ENCODE results near the gene ATXN1.
A peak's percentile ranks its signal among the peaks of the same experiment; 100 is the strongest.

The ATXN1 gene

DNA sequence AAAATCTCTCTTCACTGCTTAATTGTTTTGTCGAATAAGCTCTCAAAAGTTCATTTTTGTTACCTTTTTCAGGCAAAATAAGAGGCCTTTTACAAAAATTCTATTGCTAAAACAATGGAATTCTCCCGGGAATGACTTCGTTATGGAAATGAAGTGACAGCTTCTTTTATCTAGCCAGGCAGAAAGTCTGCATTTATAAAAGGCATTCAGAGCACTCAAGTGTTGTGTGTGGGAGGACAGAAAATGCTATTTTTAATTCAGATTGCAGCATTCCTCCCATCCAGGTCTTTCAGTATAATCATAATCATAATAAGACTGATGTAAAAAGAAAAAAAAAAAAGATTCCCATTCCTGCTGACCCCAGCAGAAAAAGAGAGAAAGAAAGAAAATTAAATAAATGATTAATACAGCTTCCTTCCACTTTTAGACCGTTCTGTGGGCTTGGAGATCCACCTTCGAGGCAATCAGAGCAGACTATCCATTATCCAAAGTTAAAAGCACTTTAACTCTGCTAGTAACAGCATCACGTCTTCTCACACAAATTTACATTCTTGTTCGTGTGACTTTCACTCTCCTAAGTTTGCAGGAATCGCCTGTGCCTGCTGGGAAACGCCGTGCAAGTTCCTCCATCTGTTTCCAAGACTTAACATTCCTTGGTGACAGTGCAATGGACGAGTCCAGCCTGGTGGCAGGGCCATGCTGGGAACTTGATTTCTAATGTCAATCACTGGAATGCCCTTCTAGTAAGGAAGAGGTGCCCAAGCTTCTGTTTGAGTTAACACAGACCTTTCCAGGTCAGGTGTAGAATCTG is 264.1 kb downstream of the ATXN1 start:
- DNase-seq (ENCODE audit: low spot score) = no peak

DNA sequence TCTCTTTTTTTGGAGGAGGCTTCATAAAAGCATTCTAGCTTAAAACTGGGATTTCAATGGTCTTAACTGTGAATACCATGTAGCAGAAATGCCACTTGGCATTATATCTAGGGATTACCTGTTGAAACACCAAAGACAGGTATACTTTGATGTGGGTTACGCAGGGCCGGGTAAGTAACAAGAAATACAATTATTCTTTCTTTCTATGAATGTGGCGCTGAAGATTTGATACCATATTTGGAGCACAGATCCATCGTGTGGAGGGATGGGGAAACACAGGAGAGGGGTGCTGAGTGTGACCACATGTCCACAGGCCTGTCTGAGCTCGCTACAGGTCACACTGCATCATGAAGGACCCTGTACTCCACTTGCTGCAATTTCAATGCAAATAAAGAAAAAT is 265.1 kb downstream of the ATXN1 start:
- DNase-seq (ENCODE audit: low spot score) = no peak

DNA sequence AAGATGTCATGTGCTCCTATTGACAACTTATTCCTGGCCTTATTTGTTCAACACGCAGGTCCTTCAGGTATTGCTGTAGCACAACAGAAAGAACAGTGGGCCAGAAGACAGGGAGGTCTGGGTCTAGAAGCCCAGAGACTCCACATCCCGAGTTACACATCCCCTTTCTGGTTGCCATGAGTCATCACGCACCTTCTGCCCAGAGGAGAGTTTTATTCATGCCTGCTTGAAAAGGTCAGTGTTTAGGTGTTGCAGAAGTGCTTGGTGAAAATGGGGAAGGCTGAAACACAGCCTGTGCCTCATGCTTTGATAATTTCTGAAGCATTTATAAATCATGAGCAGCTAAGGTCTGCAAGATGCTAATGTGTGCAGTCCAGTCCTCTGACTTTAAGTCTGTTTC is 266.5 kb downstream of the ATXN1 start:
- no peak for DNase-seq (ENCODE audit: low spot score)

DNA sequence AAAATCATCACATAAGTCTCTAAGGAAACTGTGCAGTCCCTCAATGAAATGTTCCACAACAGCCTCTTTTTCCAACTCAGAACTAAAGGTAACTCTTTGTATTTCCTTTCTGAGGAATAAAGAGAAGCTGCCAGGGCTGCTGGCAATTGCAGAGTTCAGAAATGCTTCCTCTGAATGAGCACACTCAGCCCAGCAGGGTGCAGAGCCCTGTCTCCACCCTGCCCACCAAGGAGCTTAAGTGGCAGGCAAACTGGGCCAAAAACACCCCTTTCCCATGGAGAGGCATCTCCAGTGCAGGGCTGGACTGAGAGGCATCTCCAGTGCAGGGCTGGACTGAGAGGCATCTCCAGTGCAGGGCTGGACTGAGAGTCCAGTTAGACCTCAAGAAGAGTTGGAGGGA is 267.5 kb downstream of the ATXN1 start:
- DNase-seq (ENCODE audit: low spot score) = no peak

DNA sequence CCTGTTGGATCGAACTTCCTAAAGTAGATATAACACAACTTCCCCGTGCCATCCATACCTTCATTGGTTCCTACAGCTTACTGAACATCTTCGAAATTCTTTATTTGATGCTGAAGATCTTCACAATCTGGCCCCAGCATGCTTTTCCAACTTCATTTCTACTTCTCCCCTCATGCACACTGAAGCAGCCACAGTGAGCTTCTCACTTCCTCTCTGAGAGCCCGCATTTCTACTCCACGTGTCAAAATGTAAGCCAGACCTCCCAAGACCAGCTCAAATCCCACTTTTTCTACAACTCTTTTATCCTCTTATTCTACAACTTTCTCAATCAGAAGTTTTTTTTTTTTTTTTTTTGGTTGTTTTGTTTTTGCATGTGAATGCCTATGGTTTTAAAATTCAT is 268.1 kb downstream of the ATXN1 start:
- no peak for DNase-seq (ENCODE audit: low spot score)

DNA sequence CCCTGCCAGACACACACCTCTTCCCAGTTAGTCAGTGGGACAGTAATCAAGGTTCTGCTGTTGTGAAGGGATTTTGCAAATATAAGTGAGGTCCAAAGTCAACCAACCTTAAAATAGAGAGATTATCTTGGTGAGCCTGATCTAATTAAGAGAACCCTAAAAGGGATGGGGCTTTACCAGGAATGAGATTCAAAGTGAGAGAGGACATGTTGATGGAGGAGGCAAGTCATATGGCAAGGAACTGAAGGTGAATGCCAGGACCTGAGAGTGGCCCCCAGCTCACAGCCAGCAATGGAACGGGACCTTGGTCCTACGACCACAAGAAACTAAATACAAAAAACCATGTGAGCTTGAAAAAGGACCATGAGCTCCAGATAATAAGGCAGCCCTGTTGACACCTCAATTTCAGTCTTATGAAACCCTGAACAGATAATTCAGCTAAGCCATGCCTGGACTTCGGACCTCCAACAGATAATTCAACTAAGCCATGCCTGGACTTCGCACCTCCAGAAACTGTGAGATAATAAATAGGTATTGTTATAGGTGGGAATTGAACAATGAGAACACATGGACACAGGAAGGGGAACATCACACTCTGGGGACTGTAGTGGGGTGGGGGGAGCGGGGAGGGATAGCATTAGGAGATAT is 269.5 kb downstream of the ATXN1 start:
- DNase-seq (ENCODE audit: low spot score) = no peak

DNA sequence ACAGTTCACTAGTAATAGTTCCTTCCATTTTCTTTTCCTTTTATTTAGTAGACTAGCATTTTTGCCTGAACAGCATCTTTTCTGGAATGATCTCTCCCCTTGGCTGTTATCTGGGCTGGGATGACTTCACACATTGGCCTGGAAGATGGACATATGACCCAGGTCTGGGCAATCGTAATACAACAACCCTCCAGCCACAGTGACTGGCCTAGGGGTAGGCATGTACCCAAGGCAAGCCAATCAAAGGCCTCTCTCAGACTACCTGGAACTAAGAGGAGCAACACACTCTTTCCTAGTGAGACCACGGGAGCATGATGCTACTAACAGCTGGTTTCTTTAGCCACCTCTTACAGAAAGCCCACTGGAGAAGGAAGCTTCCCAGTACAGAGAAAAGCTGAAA is 270.6 kb downstream of the ATXN1 start:
- DNase-seq (ENCODE audit: low spot score) = no peak

DNA sequence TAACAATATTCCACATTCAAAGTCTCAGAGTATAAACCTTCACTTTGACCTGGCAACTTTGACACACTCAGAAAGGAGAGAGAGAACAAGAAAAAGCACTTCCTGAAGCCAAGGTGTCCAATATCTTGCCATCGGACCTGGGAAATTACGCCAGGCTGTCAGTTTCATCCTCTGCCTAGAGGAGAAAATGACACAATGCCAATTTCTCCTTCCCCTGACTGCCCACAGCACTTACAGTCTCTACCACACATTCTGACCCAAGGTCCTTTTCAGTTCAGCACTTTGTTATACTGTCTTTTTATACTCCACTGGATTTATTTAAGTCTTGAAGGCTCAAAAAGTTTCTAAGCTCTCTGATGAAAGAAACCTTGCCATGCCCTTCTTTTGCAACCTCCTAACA is 272.4 kb downstream of the ATXN1 start:
- DNase-seq (ENCODE audit: low spot score) = no peak

DNA sequence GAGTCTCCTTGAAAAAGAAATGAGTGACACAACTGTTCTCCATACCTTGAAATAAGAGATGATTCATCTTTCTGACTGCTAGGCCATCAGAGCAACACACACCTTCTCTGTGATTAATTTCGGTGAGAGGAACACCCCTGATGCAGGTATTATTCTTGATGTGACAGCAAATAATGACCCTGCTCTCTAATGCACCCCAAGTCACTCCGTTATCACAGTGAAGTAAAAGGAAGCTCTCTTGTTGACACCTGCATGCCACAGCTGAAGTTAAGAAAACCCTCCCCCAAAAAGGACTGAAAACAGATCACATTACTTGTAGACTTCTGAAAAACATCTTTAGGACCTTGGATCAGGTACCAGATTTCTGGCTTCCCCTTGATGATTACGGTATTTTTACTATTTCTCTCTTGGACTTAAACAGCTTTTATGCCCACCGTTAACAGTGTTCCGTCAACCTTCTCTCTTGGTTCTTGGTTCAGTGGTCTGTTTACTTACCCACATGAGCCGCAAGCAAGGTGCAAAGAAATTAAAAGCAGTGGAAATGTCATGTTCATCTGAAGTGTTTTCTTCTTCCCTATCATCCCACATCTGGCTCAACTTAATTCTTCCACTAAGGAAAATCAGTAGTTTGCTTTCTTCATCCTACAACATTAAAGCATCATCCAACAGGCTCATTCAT is 273.1 kb downstream of the ATXN1 start:
- DNase-seq (ENCODE audit: low spot score) = peak; percentile 78

DNA sequence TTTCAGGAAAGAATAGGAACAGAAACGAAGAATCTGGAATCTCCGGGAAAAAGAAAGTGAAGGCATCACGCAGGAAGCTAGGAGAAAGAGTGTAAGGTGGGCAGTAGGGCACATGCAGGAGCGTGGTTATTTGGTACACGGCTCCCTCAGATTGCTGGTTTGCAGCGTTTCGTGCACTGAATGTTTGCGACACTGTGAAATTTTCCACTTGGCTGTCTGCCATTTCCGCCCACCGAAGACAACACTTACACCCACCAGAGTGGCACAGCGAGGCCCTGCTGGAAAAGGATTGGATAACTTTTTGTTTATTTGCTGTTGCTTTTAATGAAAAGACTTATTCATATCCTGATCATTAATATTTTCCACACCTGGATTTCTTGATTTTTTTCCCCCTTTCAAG is 274.6 kb downstream of the ATXN1 start:
- peak; percentile 45 for DNase-seq (ENCODE audit: low spot score)

DNA sequence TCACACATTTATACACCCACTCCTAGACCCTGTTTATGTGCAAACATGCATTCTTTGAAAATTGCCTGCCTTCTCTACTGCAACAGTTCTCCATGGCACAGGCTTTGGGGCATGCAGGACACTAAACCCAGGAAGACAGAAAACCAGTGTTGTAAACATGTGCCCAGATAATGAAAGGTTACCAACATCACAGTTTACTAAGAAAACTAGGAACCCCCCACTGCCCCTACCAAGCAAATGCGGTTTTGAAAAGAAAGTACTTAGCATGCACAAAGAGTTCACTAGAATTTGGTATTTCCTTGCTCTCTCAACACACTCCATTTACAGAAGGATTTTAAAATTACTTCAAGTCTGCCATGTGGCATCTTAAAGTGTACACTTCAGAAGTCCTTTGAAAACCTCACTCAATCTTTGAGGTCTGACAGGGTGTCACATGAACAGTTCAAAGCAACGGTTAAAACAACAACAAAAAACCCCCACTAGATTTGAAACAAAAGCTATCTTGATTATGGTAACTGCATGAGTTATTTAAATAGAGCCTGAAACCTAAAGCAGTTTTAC is 277.9 kb downstream of the ATXN1 start:
- DNase-seq (ENCODE audit: low spot score) = peak; percentile 80

DNA sequence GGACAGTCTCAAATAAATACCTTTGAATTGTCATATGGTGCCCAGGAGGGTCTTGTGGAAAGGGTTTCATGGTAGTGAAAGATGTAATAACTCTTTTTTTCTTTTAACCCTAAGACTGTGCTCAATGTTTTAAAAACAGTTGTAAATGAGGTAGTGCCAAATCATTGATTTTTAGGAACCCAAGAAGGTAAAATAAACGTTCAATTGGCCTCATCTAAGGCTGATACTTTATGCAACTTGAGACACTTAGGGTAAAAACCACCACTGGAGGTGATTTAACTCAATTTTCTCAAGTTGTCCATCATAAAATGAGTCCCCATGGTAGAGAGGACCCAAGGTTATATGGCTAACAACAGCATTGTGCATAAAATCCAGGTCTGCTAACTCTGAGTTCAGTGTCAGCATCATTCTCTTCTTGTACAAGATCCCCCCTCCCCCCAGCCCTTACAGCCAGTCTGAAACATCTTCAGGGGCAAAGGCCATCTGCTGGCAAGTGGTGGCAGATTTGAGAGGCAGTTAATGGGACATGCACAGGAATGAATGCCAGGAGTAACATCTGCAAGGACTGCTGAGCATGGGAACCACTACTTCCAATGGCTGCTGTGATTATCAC is 278.5 kb downstream of the ATXN1 start:
- DNase-seq (ENCODE audit: low spot score) = no peak

DNA sequence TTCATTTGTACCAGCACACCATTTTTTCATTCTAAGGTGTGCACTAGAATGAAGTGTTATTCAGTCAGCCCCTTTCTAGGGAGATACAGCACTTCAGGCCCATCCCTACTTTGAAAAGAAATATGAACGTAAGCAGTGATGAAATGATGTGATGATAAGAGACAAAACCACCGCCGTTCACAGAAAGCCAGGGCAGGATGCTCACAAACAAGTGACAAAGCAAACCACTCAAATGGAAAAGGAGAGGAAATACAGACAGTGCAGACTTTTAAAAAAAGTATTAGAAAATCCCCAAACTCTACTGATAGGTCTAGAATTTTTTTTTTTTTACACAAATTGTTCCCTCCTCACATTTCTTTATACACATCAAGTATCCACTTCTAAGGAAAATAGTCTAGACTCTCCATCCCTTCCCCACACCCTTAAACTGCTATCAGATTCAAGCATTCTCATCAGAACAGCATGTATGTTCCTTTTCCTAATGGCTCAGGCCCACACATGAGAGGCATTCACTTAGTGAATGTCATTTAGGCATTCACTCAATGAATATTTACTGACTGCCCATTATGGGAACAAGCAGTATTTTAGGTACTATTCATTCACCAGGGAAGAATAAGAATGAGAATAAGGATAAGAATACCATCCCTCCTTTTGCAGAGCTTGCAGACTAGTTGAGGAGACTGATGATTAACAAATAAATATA is 279.4 kb downstream of the ATXN1 start:
- peak; percentile 85 for DNase-seq (ENCODE audit: low spot score)

DNA sequence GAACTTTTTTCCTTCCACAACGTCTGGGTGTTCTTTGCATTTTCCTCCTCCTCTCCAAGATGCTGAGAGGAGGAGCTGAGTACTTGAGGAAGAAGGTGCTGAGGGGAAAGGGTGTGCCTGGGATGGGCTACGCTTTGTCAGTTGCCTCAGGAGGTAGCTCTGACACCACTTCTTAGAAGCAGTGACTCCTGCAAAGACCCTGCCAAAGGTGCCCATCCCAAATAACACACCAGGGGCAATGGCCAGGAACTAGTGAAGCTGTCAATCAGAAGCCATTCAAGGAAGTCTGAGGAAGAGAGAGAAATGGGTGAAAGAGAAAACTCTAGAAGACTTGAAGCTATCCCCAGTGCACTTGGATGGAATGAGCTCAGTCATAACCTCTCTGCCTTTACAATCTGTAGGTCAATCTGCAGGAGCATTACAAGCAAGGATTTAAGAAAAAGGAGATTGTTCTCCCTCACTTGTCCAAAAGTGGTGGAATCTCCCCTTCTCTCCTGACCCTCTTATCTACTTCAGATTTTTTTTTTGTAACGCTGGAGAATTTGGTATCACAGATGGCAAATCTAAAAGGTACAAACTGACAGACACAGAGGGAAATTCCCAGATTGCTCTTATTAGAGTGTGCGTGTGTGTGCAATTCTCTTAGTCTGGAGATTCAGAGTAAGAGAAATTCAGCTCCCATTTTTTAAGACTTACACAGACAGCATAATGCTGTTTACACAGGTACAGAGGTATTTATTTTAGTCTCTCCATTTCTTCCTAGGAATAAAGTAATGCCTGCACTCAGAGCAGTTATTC is 280.3 kb downstream of the ATXN1 start:
- no peak for DNase-seq (ENCODE audit: low spot score)

DNA sequence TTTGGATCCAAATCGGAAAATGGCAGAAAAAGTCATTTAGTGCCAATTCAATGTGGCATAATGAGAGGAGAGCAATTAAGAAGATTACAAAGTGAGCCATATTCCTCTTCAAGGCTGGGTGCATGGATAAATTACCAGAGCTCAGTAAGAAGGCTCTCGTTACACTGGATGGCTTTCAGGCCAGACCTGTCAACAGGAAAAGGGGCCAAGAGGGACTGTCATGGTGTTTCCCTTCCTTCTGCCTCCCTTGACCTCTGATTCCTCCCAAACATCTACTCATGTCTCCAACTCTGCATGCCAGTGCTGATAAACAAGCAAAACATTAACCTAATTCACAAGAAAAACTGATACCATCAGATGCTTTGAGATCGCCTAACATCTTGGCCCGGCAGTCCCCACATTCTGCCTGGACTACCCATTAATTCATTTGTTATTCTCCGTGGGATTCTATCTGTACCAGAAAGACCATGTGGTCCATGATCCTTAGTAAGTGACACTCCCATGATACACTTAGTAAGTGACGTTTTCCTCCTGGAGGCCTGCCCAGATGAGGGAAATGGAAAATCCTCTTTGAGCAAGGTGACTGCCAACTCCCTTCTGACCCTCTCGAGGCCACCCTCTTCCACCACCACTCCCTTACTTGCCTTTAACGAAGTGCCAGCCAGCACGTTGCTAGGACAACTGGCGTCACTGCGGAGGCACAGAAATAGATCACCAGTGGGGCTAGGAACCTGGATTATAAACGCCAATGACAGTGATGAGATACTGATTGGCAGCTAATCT is 283.7 kb downstream of the ATXN1 start:
- DNase-seq (ENCODE audit: low spot score) = no peak

DNA sequence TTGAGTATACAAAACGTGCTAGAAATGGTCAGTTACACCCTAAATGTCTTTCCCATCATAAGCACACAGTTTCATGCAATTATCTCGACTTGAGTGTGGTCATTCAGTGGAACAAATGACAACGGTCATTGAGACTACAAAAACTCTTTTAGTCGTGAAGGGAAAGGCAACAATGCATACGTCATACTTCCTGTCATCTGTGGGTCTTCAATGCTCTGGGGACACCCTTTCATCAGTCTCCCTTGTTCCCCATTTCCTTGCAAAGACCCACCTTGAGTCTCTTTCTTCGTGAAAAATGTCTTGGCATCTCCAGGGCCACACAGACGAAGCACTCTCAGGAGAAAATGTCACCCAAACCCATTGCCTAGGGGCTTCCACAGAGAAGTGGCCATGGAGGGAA is 284.4 kb downstream of the ATXN1 start:
- DNase-seq (ENCODE audit: low spot score) = no peak

DNA sequence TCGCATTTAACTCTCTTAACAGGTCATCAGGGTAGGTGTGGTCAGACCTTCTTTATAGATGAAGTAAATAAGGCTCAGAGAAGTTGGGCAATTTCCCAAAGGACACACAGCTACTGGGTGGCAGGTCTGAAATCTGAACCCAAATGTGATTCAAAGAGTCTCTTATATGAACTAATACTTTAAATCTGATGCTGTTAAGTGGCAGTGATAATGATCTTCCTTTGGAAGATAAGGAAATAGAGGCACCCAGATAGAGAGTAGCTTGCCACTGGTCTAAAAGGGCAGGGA is 285.8 kb downstream of the ATXN1 start:
- no peak for DNase-seq (ENCODE audit: low spot score)

DNA sequence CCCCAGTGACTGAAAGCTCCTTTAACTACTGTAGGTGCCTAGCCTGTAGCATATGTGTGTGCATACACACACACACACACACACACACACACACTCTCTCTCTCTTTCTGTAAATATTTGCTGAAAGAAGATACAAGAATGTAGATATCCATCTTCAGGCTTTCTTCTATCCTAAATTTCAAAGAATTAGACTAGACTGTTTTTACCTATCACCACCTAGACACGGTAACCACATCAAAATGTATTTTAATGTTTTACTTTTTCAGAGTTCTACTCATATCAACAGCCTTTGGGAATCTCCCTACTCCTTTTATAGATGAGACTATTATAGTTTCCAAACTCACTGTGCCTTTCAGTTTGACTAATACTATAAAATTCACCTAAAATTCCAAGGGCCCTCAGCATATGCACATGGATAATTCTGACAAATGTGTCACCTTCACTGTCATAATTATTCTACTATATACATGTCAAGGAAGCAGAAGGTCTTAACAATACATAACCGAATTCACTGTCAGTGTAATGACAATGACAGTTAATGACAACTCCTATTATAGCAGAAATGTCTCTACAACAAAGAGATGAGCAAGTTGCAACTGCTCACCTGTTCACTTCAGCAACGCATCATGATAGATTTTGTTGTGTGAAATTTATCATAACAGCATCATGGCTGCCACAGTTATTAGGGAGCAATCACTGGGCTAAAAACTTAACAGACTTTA is 286.3 kb downstream of the ATXN1 start:
- DNase-seq (ENCODE audit: low spot score) = peak; percentile 69

DNA sequence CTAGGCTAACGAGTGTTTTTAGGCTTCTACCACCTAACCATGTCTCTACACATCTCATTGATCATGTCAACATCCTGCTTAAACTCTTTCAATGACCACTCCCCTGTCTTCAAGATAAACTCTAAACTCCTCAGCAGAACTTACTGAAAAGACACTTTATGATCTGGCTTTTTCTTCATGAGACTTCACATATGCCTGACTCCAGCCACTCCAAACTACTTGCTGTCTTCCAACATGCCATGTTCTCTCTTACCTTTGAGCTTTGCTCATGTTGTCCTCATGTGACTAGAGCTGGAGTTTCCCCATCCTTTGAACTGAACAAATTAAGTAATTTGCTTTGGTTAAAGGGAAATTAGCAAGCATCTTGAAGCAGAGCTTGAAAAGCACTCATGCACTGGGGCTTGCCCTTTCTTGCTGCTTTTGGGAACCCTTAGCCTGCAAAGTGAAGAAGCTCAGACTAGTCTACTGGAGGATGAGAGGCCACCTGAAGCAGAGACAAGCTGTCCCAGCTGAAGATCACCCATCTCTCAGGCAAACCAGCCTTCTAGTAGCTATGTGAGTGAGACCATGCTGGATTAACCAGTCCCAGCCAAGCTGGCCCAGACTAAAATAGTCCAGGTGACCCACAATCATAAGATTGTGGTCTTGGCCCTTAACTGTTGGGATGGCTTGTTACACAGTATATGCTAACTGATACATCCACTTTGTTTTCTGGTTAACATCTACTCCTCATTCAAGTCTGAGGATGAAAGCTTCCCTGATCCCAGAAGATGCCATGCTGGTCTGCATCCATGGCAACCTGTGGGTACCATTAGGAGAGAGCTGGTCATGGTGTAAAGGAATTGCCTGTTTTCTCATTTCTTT is 287.1 kb downstream of the ATXN1 start:
- DNase-seq (ENCODE audit: low spot score) = peak; percentile 51
